Measurements from ENCODE around the gene TSPYL2.

TSPYL2 gene

DNA sequence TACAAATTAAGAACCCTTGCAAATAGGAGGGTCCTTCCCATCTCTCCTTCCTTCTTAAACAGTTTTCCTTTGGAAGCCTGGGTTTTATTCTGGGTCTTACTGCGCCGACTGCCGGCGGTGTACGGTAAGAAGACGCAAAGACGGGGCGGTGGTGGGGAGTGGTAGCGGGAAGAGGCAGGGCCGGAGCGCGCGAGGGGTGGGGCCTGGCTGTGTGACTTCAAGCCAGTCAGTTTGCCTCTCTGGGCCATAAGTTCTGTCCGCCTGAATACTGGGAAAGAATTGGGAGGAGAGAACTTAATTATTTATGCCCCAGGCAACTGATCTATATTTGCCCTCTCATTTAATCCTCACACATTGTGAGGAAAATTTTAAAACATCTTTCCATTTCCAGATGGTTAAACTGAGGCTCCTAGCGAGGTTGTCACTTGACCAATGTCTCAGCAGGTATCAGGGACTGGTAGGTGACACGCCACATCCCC lies 11.0 kb downstream of the TSPYL2 start:
- Histone ChIP-seq H3K9me3 (ENCODE audit: low read length) (no peaks in the 10 kb centered on the region), H3K36me3 (ENCODE audit: insufficient read depth, low read length) (no peaks in the 10 kb centered on the region), H3K4me1 (ENCODE audit: insufficient read depth, low read length) (peaks cover 7% of the 10 kb centered on the region), H3K4me3 (ENCODE audit: low read depth in 1 of 2, low read length in 2 of 2) (peak overlapping the region in 1 of 2 donors; percentile 67), H3K27me3 (ENCODE audit: control insufficient read depth in 1 of 2, insufficient read depth in 2 of 2, low read length in 2 of 2) (peaks cover 0 to 5% of the 10 kb centered on the region in 2 donors), H3K27ac (ENCODE audit: low read depth, low read length) (peak overlapping the region; percentile 85), H3K9ac (ENCODE audit: low read length) (peak overlapping the region; percentile 53)

GRCh38 chrX:53093748-53094581 lies 11.8 kb downstream of the TSPYL2 start, which contains the start of gene KANTR:
Gene KANTR, plus strand, starts transcription at chrX:53094142. Its CDS starts 30,131 bp downstream, at chrX:53124273.
- peak within 1 kb of the TSS; percentile 53 for H3K9ac ChIP-seq (ENCODE audit: low read length)
- peak within 1 kb of the TSS; percentile 85 for H3K27ac ChIP-seq (ENCODE audit: low read depth, low read length)
- peak within 1 kb of the TSS; percentile 65 to 67 for H3K4me3 ChIP-seq (ENCODE audit: low read depth in 1 of 2, low read length in 2 of 2)
- H3K9me3 ChIP-seq (ENCODE audit: low read length) = no peaks in the 10 kb centered on the region
- peaks cover 7% of the 10 kb centered on the region for H3K4me1 ChIP-seq (ENCODE audit: insufficient read depth, low read length)
- H3K36me3 ChIP-seq (ENCODE audit: insufficient read depth, low read length) = no peaks in the 10 kb centered on the region
- no peaks in the 10 kb centered on the region for H3K27me3 ChIP-seq (ENCODE audit: control insufficient read depth in 1 of 2, insufficient read depth in 2 of 2, low read length in 2 of 2)

DNA sequence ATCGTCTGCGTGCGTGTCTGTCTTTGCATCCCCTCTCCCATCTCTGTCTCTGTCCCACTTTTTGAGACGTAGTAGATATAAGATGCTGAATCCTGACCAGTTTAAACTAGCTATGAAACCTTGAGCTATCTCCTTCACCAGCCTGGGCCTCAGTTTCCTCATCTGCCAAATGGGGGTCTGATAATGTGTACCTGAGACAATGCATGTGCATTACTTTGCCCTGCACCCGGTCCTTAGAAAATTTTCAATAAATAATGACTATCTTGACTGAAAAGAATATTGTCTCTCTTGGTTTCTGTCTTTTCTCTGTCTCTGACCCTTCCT lies 12.4 kb downstream of the TSPYL2 start:
- peak overlapping the region; percentile 76 for H3K27ac ChIP-seq (ENCODE audit: low read depth, low read length)
- H3K9ac ChIP-seq (ENCODE audit: low read length) = peak overlapping the region; percentile 9
- no peaks in the 10 kb centered on the region for H3K9me3 ChIP-seq (ENCODE audit: low read length)
- H3K4me1 ChIP-seq (ENCODE audit: insufficient read depth, low read length) = peaks cover 7% of the 10 kb centered on the region
- no peaks in the 10 kb centered on the region for H3K27me3 ChIP-seq (ENCODE audit: control insufficient read depth in 1 of 2, insufficient read depth in 2 of 2, low read length in 2 of 2)
- H3K4me3 ChIP-seq (ENCODE audit: low read depth in 1 of 2, low read length in 2 of 2) = peak overlapping the region; percentile 65 to 67
- H3K36me3 ChIP-seq (ENCODE audit: insufficient read depth, low read length) = no peaks in the 10 kb centered on the region

GRCh38 chrX:53095796-53096195 lies 13.6 kb downstream of the TSPYL2 start:
- H3K27ac ChIP-seq (ENCODE audit: low read depth, low read length) = no peak overlapping the region

DNA sequence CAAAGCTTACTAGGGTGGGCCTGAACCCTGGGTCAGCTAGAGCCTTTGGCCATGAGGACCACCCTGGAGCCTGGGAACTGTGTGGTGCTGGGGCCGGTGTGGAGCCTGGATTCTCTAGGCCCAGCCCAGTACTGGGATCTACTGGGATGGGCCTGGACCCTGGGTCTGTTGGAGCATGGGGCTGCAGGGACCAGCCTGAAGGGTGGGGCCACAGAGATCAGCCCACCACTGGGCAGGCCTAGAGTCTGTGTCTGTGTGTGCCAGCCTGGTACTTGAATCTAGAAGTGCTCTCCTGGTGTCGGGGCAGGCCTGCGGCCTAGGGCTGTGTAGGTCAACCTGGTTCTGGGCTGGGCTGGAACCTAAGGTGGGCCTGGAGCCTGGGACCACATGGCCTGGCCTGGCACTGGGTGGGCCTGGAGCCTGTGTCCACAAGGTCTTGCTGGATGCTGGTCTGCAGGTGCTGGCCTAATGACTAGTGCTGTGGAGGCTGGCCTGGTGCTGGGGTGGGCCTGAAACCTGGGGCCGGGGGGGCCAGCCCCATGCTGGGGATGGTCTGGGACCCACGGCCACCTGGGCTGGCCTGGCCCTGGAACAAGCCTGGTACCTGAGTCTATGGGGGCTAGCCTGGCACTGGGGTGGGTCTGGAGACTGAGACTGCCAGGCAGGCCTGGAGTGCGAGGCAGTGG lies 32.8 kb downstream of the TSPYL2 start:
- Histone ChIP-seq H3K9ac (ENCODE audit: low read length) (no peak overlapping the region), H3K9me3 (ENCODE audit: low read length) (no peaks in the 10 kb centered on the region), H3K27me3 (ENCODE audit: control insufficient read depth in 1 of 2, insufficient read depth in 2 of 2, low read length in 2 of 2) (peaks cover 0 to 9% of the 10 kb centered on the region in 2 donors), H3K4me1 (ENCODE audit: insufficient read depth, low read length) (peaks cover 4% of the 10 kb centered on the region), H3K27ac (ENCODE audit: low read depth, low read length) (peak overlapping the region; percentile 52), H3K4me3 (ENCODE audit: low read depth in 1 of 2, low read length in 2 of 2) (no peak overlapping the region), H3K36me3 (ENCODE audit: insufficient read depth, low read length) (no peaks in the 10 kb centered on the region)

More at GRCh38 chrX:53095796-53096195, 13.6 kb downstream of the TSPYL2 start:
- H3K36me3 ChIP-seq (ENCODE audit: insufficient read depth, low read length) = no peaks in the 10 kb centered on the region
- no peak overlapping the region for H3K9ac ChIP-seq (ENCODE audit: low read length)
- no peak overlapping the region for H3K4me3 ChIP-seq (ENCODE audit: low read depth in 1 of 2, low read length in 2 of 2)
- no peaks in the 10 kb centered on the region for H3K9me3 ChIP-seq (ENCODE audit: low read length)
- H3K4me1 ChIP-seq (ENCODE audit: insufficient read depth, low read length) = peaks cover 7% of the 10 kb centered on the region
- no peaks in the 10 kb centered on the region for H3K27me3 ChIP-seq (ENCODE audit: control insufficient read depth in 1 of 2, insufficient read depth in 2 of 2, low read length in 2 of 2)

DNA sequence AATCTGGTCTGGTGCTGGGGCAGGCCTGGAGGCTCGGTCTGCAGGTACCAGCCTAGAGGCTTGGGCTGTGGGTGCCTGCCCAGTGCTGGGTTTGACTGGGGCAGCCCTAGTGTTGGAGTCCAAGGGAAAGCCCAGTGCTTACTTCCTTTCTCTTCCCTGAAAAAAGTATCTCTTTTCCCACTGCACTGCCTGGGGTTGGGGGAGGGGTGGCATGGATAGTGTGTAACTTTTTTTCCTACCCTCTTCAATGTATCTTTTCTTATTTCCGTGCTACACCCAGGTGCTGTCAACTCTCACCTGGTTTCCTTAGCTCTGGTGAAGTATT lies 33.3 kb downstream of the TSPYL2 start:
- Histone ChIP-seq H3K9me3 (ENCODE audit: low read length) (no peaks in the 10 kb centered on the region), H3K27ac (ENCODE audit: low read depth, low read length) (peak overlapping the region; percentile 52), H3K9ac (ENCODE audit: low read length) (no peak overlapping the region), H3K36me3 (ENCODE audit: insufficient read depth, low read length) (no peaks in the 10 kb centered on the region), H3K4me3 (ENCODE audit: low read depth in 1 of 2, low read length in 2 of 2) (peak overlapping the region; percentile 0 to 8), H3K27me3 (ENCODE audit: control insufficient read depth in 1 of 2, insufficient read depth in 2 of 2, low read length in 2 of 2) (peaks cover 0 to 9% of the 10 kb centered on the region in 2 donors), H3K4me1 (ENCODE audit: insufficient read depth, low read length) (peaks cover 4% of the 10 kb centered on the region)

DNA sequence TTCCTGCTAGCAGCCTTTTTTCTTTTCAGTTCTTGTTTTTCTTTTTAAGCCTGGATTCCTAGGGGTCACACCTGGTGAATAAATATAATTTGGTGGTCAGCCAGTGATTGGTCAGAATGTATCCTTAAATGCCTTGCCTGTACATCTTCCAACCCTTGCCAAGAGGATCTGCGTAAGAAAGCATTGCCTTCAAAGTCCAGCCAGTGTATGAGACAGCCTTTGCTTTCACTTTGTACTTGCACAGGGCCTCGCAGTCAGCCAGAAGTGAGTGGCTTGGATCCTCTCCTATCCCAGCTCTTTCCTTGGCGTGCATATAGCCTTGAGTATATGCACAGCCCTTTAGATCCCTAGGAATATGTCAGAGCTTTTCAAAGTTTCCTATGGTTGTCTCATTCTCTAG lies 33.9 kb downstream of the TSPYL2 start:
- peak overlapping the region; percentile 0 to 8 for H3K4me3 ChIP-seq (ENCODE audit: low read depth in 1 of 2, low read length in 2 of 2)
- peaks cover 4% of the 10 kb centered on the region for H3K4me1 ChIP-seq (ENCODE audit: insufficient read depth, low read length)
- H3K27me3 ChIP-seq (ENCODE audit: control insufficient read depth in 1 of 2, insufficient read depth in 2 of 2, low read length in 2 of 2) = peaks cover 0 to 9% of the 10 kb centered on the region in 2 donors
- H3K36me3 ChIP-seq (ENCODE audit: insufficient read depth, low read length) = no peaks in the 10 kb centered on the region
- H3K27ac ChIP-seq (ENCODE audit: low read depth, low read length) = peak overlapping the region; percentile 70
- no peak overlapping the region for H3K9ac ChIP-seq (ENCODE audit: low read length)
- H3K9me3 ChIP-seq (ENCODE audit: low read length) = no peaks in the 10 kb centered on the region

DNA sequence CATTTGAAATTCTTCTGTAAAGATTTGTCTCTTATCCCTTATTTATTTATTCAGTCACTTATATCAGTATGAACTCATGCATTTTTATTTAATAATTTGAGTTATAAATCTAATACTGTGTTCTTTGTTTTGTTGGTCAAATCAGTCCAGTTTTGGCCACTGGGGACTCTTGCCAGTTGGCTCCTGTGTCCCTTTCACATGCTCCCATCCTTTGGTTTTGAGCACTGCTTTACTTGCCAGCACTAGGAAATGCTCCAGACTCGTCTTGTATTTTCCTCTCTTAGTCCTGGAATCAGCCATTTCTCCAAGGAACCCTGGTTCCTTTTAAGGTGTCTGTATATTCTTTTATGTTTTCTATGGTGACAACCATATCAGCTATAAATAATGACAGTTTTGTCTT lies 39.8 kb downstream of the TSPYL2 start:
- Histone ChIP-seq H3K4me3 (ENCODE audit: low read depth in 1 of 2, low read length in 2 of 2) (no peak overlapping the region), H3K27ac (ENCODE audit: low read depth, low read length) (no peak overlapping the region), H3K36me3 (ENCODE audit: insufficient read depth, low read length) (no peaks in the 10 kb centered on the region), H3K27me3 (ENCODE audit: control insufficient read depth in 1 of 2, insufficient read depth in 2 of 2, low read length in 2 of 2) (peaks cover 0 to 3% of the 10 kb centered on the region in 2 donors), H3K4me1 (ENCODE audit: insufficient read depth, low read length) (no peaks in the 10 kb centered on the region), H3K9me3 (ENCODE audit: low read length) (peaks cover 7% of the 10 kb centered on the region), H3K9ac (ENCODE audit: low read length) (no peak overlapping the region)

GRCh38 chrX:53125506-53125905 lies 43.3 kb downstream of the TSPYL2 start:
- Histone ChIP-seq H3K4me3 (ENCODE audit: low read depth in 1 of 2, low read length in 2 of 2) (no peak overlapping the region), H3K27ac (ENCODE audit: low read depth, low read length) (no peak overlapping the region), H3K27me3 (ENCODE audit: control insufficient read depth in 1 of 2, insufficient read depth in 2 of 2, low read length in 2 of 2) (peaks cover 0 to 5% of the 10 kb centered on the region in 2 donors), H3K4me1 (ENCODE audit: insufficient read depth, low read length) (no peaks in the 10 kb centered on the region), H3K36me3 (ENCODE audit: insufficient read depth, low read length) (no peaks in the 10 kb centered on the region), H3K9ac (ENCODE audit: low read length) (no peak overlapping the region), H3K9me3 (ENCODE audit: low read length) (peaks cover 7% of the 10 kb centered on the region)

GRCh38 chrX:53126377-53126776 lies 44.2 kb downstream of the TSPYL2 start:
- no peak overlapping the region for H3K9ac ChIP-seq (ENCODE audit: low read length)
- no peak overlapping the region for H3K27ac ChIP-seq (ENCODE audit: low read depth, low read length)
- H3K4me1 ChIP-seq (ENCODE audit: insufficient read depth, low read length) = no peaks in the 10 kb centered on the region
- H3K36me3 ChIP-seq (ENCODE audit: insufficient read depth, low read length) = no peaks in the 10 kb centered on the region
- H3K27me3 ChIP-seq (ENCODE audit: control insufficient read depth in 1 of 2, insufficient read depth in 2 of 2, low read length in 2 of 2) = peaks cover 0 to 5% of the 10 kb centered on the region in 2 donors
- no peak overlapping the region for H3K4me3 ChIP-seq (ENCODE audit: low read depth in 1 of 2, low read length in 2 of 2)
- peaks cover 7% of the 10 kb centered on the region for H3K9me3 ChIP-seq (ENCODE audit: low read length)

DNA sequence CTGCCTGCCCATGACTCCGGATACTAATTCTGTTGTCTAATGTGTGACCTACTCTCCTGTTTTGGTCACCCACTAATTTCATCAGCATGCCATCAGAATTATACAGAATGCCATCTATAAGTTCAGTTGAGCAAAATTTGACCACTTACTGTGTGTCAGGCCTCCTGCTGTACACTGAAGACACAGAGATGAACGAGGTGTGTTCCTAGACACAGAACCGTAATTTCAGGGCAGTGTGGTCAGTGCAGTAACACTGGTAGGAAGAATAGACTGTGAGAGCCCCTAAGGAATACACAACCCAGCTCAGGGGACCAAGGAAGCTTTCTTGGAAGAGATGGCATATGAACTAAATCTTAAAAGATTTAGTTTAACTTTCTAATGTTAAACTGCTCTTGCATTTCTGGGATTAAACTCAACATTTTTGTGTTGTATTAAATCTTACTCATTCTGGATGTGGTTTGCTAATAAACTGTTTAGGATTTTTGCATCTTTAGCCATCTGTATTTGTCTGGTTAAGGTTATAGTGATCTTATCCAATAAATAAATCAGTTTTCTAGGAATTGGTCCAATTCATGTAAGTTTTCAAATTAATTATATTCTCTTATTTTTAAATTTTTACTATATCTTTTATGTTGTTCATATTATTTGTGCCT lies 46.1 kb downstream of the TSPYL2 start:
- peaks cover 0 to 8% of the 10 kb centered on the region in 2 donors for H3K27me3 ChIP-seq (ENCODE audit: control insufficient read depth in 1 of 2, insufficient read depth in 2 of 2, low read length in 2 of 2)
- no peak overlapping the region for H3K9ac ChIP-seq (ENCODE audit: low read length)
- H3K4me1 ChIP-seq (ENCODE audit: insufficient read depth, low read length) = no peaks in the 10 kb centered on the region
- no peak overlapping the region for H3K4me3 ChIP-seq (ENCODE audit: low read depth in 1 of 2, low read length in 2 of 2)
- H3K9me3 ChIP-seq (ENCODE audit: low read length) = peaks cover 7% of the 10 kb centered on the region
- no peaks in the 10 kb centered on the region for H3K36me3 ChIP-seq (ENCODE audit: insufficient read depth, low read length)
- no peak overlapping the region for H3K27ac ChIP-seq (ENCODE audit: low read depth, low read length)
